ENCODE data around the gene SMIM1.
"Not testable (repeated sequence)": the region's sequence is repeated elsewhere in the genome, so short reads cannot be mapped to it uniquely, and the experiment has no call there.

SMIM1 gene

GRCh38 chr1:3738943-3739342 lies 33.6 kb upstream of the SMIM1 start:
- DNase-seq = no peak

- DNase-seq = no peak
Observed at GRCh38 chr1:3740042-3740441, 32.5 kb upstream of the SMIM1 start.

- no peak for DNase-seq
Observed at GRCh38 chr1:3740752-3741151, 31.8 kb upstream of the SMIM1 start.

- DNase-seq = no peak
Observed at GRCh38 chr1:3741566-3742438, 30.7 kb upstream of the SMIM1 start.

- DNase-seq = no peak
Observed at GRCh38 chr1:3742439-3743298, 29.9 kb upstream of the SMIM1 start.

GRCh38 chr1:3743421-3743820 lies 29.1 kb upstream of the SMIM1 start:
- no peak for DNase-seq

GRCh38 chr1:3743826-3744225 lies 28.7 kb upstream of the SMIM1 start:
- DNase-seq = no peak

GRCh38 chr1:3744646-3745045 lies 27.9 kb upstream of the SMIM1 start:
- no peak for DNase-seq

GRCh38 chr1:3745071-3745470 lies 27.5 kb upstream of the SMIM1 start:
- no peak for DNase-seq

- DNase-seq = no peak
Observed at GRCh38 chr1:3745590-3746381, 26.8 kb upstream of the SMIM1 start.

GRCh38 chr1:3746389-3746829 lies 26.1 kb upstream of the SMIM1 start:
- DNase-seq = no peak

- peak; percentile 68 for DNase-seq
Observed at GRCh38 chr1:3746830-3747521, 25.6 kb upstream of the SMIM1 start.

- DNase-seq = no peak
Observed at GRCh38 chr1:3747522-3747848, 25.1 kb upstream of the SMIM1 start.

GRCh38 chr1:3747903-3748302 lies 24.6 kb upstream of the SMIM1 start:
- DNase-seq = no peak

- not testable (repeated sequence) for DNase-seq
Observed at GRCh38 chr1:3748316-3748900, 24.1 kb upstream of the SMIM1 start.

GRCh38 chr1:3749512-3749911 lies 23.0 kb upstream of the SMIM1 start:
- no peak for DNase-seq

GRCh38 chr1:3750741-3751140 lies 21.8 kb upstream of the SMIM1 start:
- no peak for DNase-seq

- no peak for DNase-seq
Observed at GRCh38 chr1:3752400-3752945, 20.1 kb upstream of the SMIM1 start, which contains the start of gene CCDC27. Gene CCDC27 (plus strand): TSS chr1:3752450. CDS start chr1:3752482, 32 bp downstream.

- DNase-seq = no peak
Observed at GRCh38 chr1:3753656-3754454, 18.7 kb upstream of the SMIM1 start.

- no peak for DNase-seq
Observed at GRCh38 chr1:3756394-3756793, 16.2 kb upstream of the SMIM1 start.

GRCh38 chr1:3759164-3759563 lies 13.4 kb upstream of the SMIM1 start:
- no peak for DNase-seq
